NT2/D1 (cell line): ENCODE data around the gene CXCR5.

Experiments used
- DNase-seq: peaks from one replicate; pipeline ENCODE4 v3.0.0-alpha.2; 2011; ENCODE audit warnings: low read depth, low spot score
- H3K27me3 ChIP-seq: 2 replicates; pipeline ENCODE4 v1.6.0; 2011; ENCODE audit warnings: mild to moderate bottlenecking; ENCODE audit not compliant: insufficient read length, insufficient read depth
- H3K36me3 ChIP-seq: 2 replicates; pipeline ENCODE4 v1.6.1; 2011; ENCODE audit warnings: mild to moderate bottlenecking, low read length, mixed read lengths; ENCODE audit not compliant: insufficient read depth, insufficient read length
- H3K4me1 ChIP-seq: 2 replicates; pipeline ENCODE4 v1.5.1; 2011; ENCODE audit not compliant: insufficient read depth, insufficient read length
- H3K4me3 ChIP-seq: 2 replicates; pipeline ENCODE4 v1.5.1; 2011; ENCODE audit warnings: low read depth; ENCODE audit not compliant: insufficient read length
- H3K9ac ChIP-seq: 2 replicates; pipeline ENCODE4 v1.6.0; 2011; ENCODE audit warnings: low read depth; ENCODE audit not compliant: insufficient read length
- H3K9me3 ChIP-seq: 2 replicates; pipeline ENCODE4 v1.5.1; 2011; ENCODE audit warnings: mild to moderate bottlenecking, low read length; ENCODE audit not compliant: insufficient read depth
- SUZ12 ChIP-seq: IDR thresholded peaks from 2 replicates; pipeline ENCODE4 v1.6.1; 2011; ENCODE audit not compliant: insufficient read length, insufficient read depth; ENCODE audit errors: extremely low read depth
- YY1 ChIP-seq: IDR thresholded peaks from 2 replicates; pipeline ENCODE4 v1.6.1; 2011; ENCODE audit not compliant: insufficient read length, insufficient read depth
- ZNF274 ChIP-seq: IDR thresholded peaks from 2 replicates; pipeline ENCODE4 v1.6.1; 2011; ENCODE audit warnings: mild to moderate bottlenecking, low read depth, low read length

CXCR5 gene

GRCh38 chr11:118893662-118894061, 10.0 kb downstream of the CXCR5 start:
- no peak for TF ChIP-seq YY1
- no peak for TF ChIP-seq SUZ12
- no peak for TF ChIP-seq ZNF274
- no peaks in the 10 kb centered on the region for H3K9me3 ChIP-seq
- peaks cover 16% of the 10 kb centered on the region for H3K36me3 ChIP-seq
- H3K9ac ChIP-seq: no peak overlapping the region
- H3K4me3 ChIP-seq: no peak overlapping the region
- no peaks in the 10 kb centered on the region for H3K27me3 ChIP-seq
- no peak for DNase-seq
- H3K4me1 ChIP-seq: peaks cover 17% of the 10 kb centered on the region

GRCh38 chr11:118894192-118894591, 10.5 kb downstream of the CXCR5 start:
- peaks cover 20% of the 10 kb centered on the region for H3K36me3 ChIP-seq
- no peaks in the 10 kb centered on the region for H3K27me3 ChIP-seq
- no peak overlapping the region for H3K9ac ChIP-seq
- no peak overlapping the region for H3K4me3 ChIP-seq
- peaks cover 12% of the 10 kb centered on the region for H3K4me1 ChIP-seq
- no peaks in the 10 kb centered on the region for H3K9me3 ChIP-seq
- no peak for DNase-seq
- no peak for TF ChIP-seq ZNF274

GRCh38 chr11:118895093-118896039, 11.7 kb downstream of the CXCR5 start:
- no peaks in the 10 kb centered on the region for H3K27me3 ChIP-seq
- peaks cover 32% of the 10 kb centered on the region for H3K36me3 ChIP-seq
- TF ChIP-seq YY1 (no peak), SUZ12 (no peak), ZNF274 (no peak)
- no peak for DNase-seq
- H3K4me3 ChIP-seq: no peak overlapping the region
- no peaks in the 10 kb centered on the region for H3K9me3 ChIP-seq
- H3K9ac ChIP-seq: no peak overlapping the region
- peaks cover 12% of the 10 kb centered on the region for H3K4me1 ChIP-seq

- DNase-seq: no peak
These were observed 12.8 kb downstream of the CXCR5 start for GRCh38 chr11:118896472-118896913.

GRCh38 chr11:118896921-118897591, 13.4 kb downstream of the CXCR5 start:
- peaks cover 12% of the 10 kb centered on the region for H3K4me1 ChIP-seq
- TF ChIP-seq ZNF274: no peak
- no peak for TF ChIP-seq YY1
- no peak for TF ChIP-seq SUZ12

More at GRCh38 chr11:118896472-118896913, 12.8 kb downstream of the CXCR5 start:
- H3K27me3 ChIP-seq: no peaks in the 10 kb centered on the region
- no peak overlapping the region for H3K4me3 ChIP-seq
- H3K36me3 ChIP-seq: peaks cover 43% of the 10 kb centered on the region
- TF ChIP-seq SUZ12: no peak
- no peak for TF ChIP-seq ZNF274
- TF ChIP-seq YY1: no peak
- H3K9me3 ChIP-seq: no peaks in the 10 kb centered on the region
- peaks cover 12% of the 10 kb centered on the region for H3K4me1 ChIP-seq
- H3K9ac ChIP-seq: no peak overlapping the region

GRCh38 chr11:118897721-118898310, 14.1 kb downstream of the CXCR5 start:
- Histone ChIP-seq H3K9me3 (no peaks in the 10 kb centered on the region), H3K36me3 (peaks cover 54% of the 10 kb centered on the region)

More at GRCh38 chr11:118896921-118897591, 13.4 kb downstream of the CXCR5 start:
- Histone ChIP-seq H3K36me3 (peaks cover 49% of the 10 kb centered on the region), H3K9me3 (no peaks in the 10 kb centered on the region), H3K27me3 (no peaks in the 10 kb centered on the region), H3K9ac (no peak overlapping the region), H3K4me3 (no peak overlapping the region)
- DNase-seq: no peak

More at GRCh38 chr11:118897721-118898310, 14.1 kb downstream of the CXCR5 start:
- Histone ChIP-seq H3K9ac (no peak overlapping the region), H3K4me1 (peaks cover 12% of the 10 kb centered on the region), H3K27me3 (no peaks in the 10 kb centered on the region), H3K4me3 (no peak overlapping the region)
- DNase-seq: no peak
- TF ChIP-seq ZNF274 (no peak), SUZ12 (no peak), YY1 (no peak)
